A673 (cell line): ENCODE measurements around the gene BAIAP2.

Source experiments
- EZH2 ChIP-seq: fragments of 200-600 bp; sonication (generic); IDR thresholded peaks from 2 replicates; pipeline ENCODE4 v1.6.1; 2017; ENCODE audit warnings: borderline replicate concordance, low read depth, mild to moderate bottlenecking, mixed read lengths, antibody characterized with exemption, low read length; ENCODE audit not compliant: poor library complexity, severe bottlenecking
- TF ChIP-seq, protein P1 (sequence below): fragments of 300-800, 200-600 bp; sonication (generic); conservative IDR thresholded peaks from 2 replicates; pipeline ENCODE4 v1.5.1; 2017; ENCODE audit warnings: low read depth, mild to moderate bottlenecking, antibody characterized with exemption, low read length, moderate library complexity, mixed read lengths

GRCh38 chr17:81120695-81121621 is 86.0 kb downstream of the BAIAP2 start:
- TF ChIP-seq, protein P1, sequence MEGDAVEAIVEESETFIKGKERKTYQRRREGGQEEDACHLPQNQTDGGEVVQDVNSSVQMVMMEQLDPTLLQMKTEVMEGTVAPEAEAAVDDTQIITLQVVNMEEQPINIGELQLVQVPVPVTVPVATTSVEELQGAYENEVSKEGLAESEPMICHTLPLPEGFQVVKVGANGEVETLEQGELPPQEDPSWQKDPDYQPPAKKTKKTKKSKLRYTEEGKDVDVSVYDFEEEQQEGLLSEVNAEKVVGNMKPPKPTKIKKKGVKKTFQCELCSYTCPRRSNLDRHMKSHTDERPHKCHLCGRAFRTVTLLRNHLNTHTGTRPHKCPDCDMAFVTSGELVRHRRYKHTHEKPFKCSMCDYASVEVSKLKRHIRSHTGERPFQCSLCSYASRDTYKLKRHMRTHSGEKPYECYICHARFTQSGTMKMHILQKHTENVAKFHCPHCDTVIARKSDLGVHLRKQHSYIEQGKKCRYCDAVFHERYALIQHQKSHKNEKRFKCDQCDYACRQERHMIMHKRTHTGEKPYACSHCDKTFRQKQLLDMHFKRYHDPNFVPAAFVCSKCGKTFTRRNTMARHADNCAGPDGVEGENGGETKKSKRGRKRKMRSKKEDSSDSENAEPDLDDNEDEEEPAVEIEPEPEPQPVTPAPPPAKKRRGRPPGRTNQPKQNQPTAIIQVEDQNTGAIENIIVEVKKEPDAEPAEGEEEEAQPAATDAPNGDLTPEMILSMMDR: no peak
- no peak for TF ChIP-seq EZH2
